Measurements from ENCODE around the gene BRF1.

DNA sequence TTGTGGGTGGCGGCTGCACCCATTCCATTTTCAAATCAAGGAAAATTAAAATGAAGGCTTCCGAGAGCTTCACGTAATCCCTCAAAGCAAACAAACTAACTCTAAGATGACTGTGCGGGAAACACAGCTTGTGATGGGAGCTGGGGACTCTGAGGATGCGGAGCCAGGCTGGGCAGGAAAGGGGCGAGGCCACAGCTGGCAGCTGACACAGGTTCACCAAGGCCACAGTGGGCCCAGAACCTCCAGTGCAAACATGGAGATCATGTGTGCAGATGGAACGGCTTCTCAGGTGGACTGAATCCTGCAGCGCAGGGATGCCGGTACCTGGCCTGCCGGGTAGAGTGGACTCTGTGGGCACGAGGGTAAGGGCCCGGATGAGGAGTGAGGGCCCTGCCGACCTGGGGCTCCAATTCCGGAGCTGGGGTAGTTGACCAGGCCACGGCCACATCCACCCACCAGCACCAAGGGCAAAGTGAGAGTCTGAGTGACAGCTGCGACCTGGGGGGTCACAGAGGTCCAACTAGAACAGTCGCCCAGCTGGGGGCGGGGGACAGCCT lies 71.6 kb downstream of the BRF1 start:
- no peak for TF ChIP-seq POLR2A (IDR thresholded peaks at IDR 0.05)
- TF ChIP-seq, protein P1, sequence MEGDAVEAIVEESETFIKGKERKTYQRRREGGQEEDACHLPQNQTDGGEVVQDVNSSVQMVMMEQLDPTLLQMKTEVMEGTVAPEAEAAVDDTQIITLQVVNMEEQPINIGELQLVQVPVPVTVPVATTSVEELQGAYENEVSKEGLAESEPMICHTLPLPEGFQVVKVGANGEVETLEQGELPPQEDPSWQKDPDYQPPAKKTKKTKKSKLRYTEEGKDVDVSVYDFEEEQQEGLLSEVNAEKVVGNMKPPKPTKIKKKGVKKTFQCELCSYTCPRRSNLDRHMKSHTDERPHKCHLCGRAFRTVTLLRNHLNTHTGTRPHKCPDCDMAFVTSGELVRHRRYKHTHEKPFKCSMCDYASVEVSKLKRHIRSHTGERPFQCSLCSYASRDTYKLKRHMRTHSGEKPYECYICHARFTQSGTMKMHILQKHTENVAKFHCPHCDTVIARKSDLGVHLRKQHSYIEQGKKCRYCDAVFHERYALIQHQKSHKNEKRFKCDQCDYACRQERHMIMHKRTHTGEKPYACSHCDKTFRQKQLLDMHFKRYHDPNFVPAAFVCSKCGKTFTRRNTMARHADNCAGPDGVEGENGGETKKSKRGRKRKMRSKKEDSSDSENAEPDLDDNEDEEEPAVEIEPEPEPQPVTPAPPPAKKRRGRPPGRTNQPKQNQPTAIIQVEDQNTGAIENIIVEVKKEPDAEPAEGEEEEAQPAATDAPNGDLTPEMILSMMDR (IDR thresholded peaks at IDR 0.05), result no peak

All from testis (tissue), 2 donors.